ENCODE data around the gene PLXNA2. TPM values are rescaled to one million over a fixed set of nuclear protein-coding genes. Genes with fewer than 3 reads are reported as not detected.

Gene PLXNA2
- total RNA-seq, 2 donors from 2014 or later, result 7.3 to 8.9 TPM

DNA sequence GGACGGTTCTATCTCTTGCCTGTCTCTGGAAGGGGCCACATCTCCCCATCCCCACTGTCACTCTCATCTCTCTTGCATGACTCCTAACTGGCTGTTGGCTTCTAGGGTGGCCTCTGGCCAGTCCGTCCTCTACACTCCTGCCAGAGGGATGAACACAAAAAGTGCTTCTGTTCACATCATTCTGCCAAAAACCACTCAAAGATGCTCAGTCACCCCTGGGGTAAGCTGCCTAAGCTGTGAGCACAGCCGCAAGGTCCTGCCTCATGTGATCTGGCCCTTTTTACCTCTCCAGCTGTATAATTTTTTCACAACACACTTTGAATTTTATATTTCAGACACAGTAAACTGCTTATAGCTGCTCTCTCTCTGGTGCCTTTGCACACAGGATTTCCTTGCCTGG lies 235.7 kb downstream of the PLXNA2 start:
- intact Hi-C loops (cut with DNase I), result no loop called here
- no peak for DNase-seq (ENCODE audit: low spot score)
- no peak overlapping the region for H3K4me3 ChIP-seq
- no peaks in the 10 kb centered on the region for H3K27me3 ChIP-seq (replicated peaks; ENCODE audit: insufficient read depth)
- 79% methylated on average over 3 of the region's 3 CpGs for WGBS
- H3K4me1 ChIP-seq (replicated peaks), result no peaks in the 10 kb centered on the region
- H3K27ac ChIP-seq, result no peak overlapping the region
- no peaks in the 10 kb centered on the region for H3K36me3 ChIP-seq
- TF ChIP-seq POLR2AphosphoS5 (IDR thresholded peaks at IDR 0.05) (no peak), POLR2A (IDR thresholded peaks at IDR 0.05) (no peak), CTCF (IDR thresholded peaks at IDR 0.05) (no peak)
- H3K9me3 ChIP-seq, result no peaks in the 10 kb centered on the region

GRCh38 chr1:208007938-208008342 lies 236.2 kb downstream of the PLXNA2 start:
- H3K4me1 ChIP-seq (replicated peaks), result no peaks in the 10 kb centered on the region
- no peak overlapping the region for H3K27ac ChIP-seq
- no peak for DNase-seq (ENCODE audit: low spot score)
- intact Hi-C loops (cut with DNase I), result no loop called here
- H3K27me3 ChIP-seq (replicated peaks; ENCODE audit: insufficient read depth), result no peaks in the 10 kb centered on the region
- no peak for TF ChIP-seq POLR2AphosphoS5 (IDR thresholded peaks at IDR 0.05)
- TF ChIP-seq CTCF (IDR thresholded peaks at IDR 0.05), result no peak
- TF ChIP-seq POLR2A (IDR thresholded peaks at IDR 0.05), result no peak
- no peaks in the 10 kb centered on the region for H3K9me3 ChIP-seq
- WGBS, result 95% methylated on average over 5 of the region's 5 CpGs
- H3K36me3 ChIP-seq, result no peaks in the 10 kb centered on the region
- no peak overlapping the region for H3K4me3 ChIP-seq

DNA sequence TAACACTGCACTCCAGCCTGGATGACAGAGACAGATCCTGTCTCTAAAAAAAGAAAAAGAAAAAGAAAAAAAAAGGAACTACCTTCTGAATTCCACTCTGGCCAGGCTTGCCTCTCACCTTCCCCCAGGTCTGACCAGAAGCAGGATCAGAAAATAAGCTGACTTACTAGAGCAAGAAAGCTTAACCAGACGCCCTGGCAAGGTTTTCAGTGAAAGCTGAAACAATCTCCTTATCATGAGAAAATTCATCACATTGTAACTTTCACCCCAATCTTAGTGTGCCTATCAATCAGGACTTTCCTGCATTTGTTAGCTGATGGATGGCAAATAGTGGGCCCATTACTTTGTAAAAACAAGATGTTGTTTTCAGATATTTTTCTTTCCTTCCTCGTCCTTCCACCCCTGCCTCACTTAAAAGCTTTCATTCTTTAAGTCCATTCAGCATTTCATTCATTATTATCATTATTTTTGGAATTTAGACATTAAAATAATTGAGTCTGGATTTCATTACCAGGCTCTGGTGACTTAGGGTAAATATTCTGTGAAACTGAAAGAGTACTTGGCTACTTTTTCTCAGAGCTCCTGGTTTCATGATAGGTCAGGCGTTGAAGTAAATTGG lies 236.8 kb downstream of the PLXNA2 start:
- H3K27ac ChIP-seq, result no peak overlapping the region
- no peak for DNase-seq (ENCODE audit: low spot score)
- no peaks in the 10 kb centered on the region for H3K36me3 ChIP-seq
- no peak overlapping the region for H3K4me3 ChIP-seq
- no peak for TF ChIP-seq POLR2A (IDR thresholded peaks at IDR 0.05)
- TF ChIP-seq CTCF (IDR thresholded peaks at IDR 0.05), result no peak
- no peak for TF ChIP-seq POLR2AphosphoS5 (IDR thresholded peaks at IDR 0.05)
- H3K27me3 ChIP-seq (replicated peaks; ENCODE audit: insufficient read depth), result no peaks in the 10 kb centered on the region
- intact Hi-C loops (cut with DNase I), result no loop called here
- WGBS, result 90% methylated on average over 3 of the region's 3 CpGs
- no peaks in the 10 kb centered on the region for H3K4me1 ChIP-seq (replicated peaks)
- no peaks in the 10 kb centered on the region for H3K9me3 ChIP-seq

DNA sequence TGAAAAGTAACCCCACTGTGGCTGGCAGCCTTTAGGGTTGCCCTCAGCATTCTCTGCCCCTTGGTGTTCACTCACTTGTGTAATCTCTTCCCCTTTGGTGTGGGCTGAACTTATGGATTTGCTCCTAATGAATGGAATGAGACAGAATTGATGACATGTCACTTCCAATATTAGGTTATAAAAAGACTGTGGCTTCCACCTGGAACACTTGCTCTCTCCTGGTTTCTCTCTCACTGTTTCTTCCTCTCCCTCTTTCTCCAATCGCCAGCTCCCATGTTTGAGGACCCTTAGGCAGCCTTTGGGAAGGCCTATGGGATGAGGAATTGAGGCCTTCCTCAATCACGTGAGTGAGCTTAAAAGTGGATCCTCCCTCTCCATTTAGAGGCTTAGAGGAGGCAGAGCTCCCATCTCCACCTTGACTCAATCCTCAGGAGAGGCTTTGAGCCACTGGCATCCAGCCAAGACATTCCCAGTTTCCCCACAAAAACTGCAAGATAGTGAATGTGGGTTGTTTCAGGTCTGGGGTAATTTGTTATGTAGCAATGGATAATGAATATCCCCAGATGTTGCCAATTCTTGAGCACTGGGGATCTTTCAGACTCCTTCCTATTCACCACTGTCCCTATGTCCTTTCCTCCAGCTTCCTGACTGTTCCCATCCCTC lies 237.8 kb downstream of the PLXNA2 start:
- H3K36me3 ChIP-seq, result no peaks in the 10 kb centered on the region
- no peak overlapping the region for H3K27ac ChIP-seq
- no peaks in the 10 kb centered on the region for H3K4me1 ChIP-seq (replicated peaks)
- intact Hi-C loops (cut with DNase I), result no loop called here
- no peak overlapping the region for H3K4me3 ChIP-seq
- H3K27me3 ChIP-seq (replicated peaks; ENCODE audit: insufficient read depth), result no peaks in the 10 kb centered on the region
- no peak for DNase-seq (ENCODE audit: low spot score)
- 93% methylated on average over 2 of the region's 2 CpGs for WGBS
- no peaks in the 10 kb centered on the region for H3K9me3 ChIP-seq
- TF ChIP-seq POLR2AphosphoS5 (IDR thresholded peaks at IDR 0.05) (no peak), CTCF (IDR thresholded peaks at IDR 0.05) (no peak), POLR2A (IDR thresholded peaks at IDR 0.05) (no peak)

- intact Hi-C loops (cut with DNase I), result no loop called here
- 76% methylated on average over 3 of the region's 3 CpGs for WGBS
Measured at GRCh38 chr1:208004851-208005250, 239.3 kb downstream of the PLXNA2 start.

More at GRCh38 chr1:208004851-208005250, 239.3 kb downstream of the PLXNA2 start:
- no peak overlapping the region for H3K27ac ChIP-seq
- TF ChIP-seq POLR2A (IDR thresholded peaks at IDR 0.05), result no peak
- no peak for TF ChIP-seq CTCF (IDR thresholded peaks at IDR 0.05)
- TF ChIP-seq POLR2AphosphoS5 (IDR thresholded peaks at IDR 0.05), result no peak
- no peak for DNase-seq (ENCODE audit: low spot score)
- H3K4me3 ChIP-seq, result no peak overlapping the region
- no peaks in the 10 kb centered on the region for H3K4me1 ChIP-seq (replicated peaks)
- no peaks in the 10 kb centered on the region for H3K9me3 ChIP-seq
- H3K27me3 ChIP-seq (replicated peaks; ENCODE audit: insufficient read depth), result no peaks in the 10 kb centered on the region
- no peaks in the 10 kb centered on the region for H3K36me3 ChIP-seq
